Fibroblast of gingiva (primary cell): ENCODE data around the gene HRH3.
A peak's percentile ranks its signal among the peaks of the same experiment; 100 is the strongest.

Experiments
- DNase-seq: peaks from one replicate; pipeline ENCODE4 v3.0.0-alpha.2; 2011; ENCODE audit warnings: low read depth

The HRH3 gene

GRCh38 chr20:62219992-62220665 lies at the start of gene HRH3:
TSS of gene HRH3 (minus strand) at chr20:62220278. CDS start at chr20:62219970, 308 bp downstream.
- DNase-seq, result no peak

DNA sequence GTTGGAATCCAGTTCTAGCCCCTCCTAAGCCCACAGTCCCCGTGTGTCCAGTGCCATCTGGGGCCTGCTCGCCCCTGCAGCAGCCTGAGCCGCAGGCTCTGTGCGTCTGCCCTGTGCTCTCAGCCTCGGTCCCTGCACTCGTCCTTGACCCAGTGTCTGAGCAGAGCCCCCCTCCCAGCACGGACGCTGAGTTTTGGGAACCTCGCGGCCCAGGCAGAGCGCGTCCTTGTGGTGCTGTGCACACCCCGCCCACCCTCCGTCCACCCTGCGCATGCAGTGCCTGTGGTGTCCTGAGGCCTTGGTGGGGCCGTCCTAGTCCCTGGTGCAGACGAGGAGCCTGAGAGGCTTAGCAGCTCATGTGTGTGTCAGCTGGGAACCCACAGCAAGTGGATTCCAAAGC lies 49.8 kb upstream of the HRH3 start:
- DNase-seq, result no peak

- DNase-seq, result no peak
These were observed 49.3 kb upstream of the HRH3 start for GRCh38 chr20:62269378-62269777.

DNA sequence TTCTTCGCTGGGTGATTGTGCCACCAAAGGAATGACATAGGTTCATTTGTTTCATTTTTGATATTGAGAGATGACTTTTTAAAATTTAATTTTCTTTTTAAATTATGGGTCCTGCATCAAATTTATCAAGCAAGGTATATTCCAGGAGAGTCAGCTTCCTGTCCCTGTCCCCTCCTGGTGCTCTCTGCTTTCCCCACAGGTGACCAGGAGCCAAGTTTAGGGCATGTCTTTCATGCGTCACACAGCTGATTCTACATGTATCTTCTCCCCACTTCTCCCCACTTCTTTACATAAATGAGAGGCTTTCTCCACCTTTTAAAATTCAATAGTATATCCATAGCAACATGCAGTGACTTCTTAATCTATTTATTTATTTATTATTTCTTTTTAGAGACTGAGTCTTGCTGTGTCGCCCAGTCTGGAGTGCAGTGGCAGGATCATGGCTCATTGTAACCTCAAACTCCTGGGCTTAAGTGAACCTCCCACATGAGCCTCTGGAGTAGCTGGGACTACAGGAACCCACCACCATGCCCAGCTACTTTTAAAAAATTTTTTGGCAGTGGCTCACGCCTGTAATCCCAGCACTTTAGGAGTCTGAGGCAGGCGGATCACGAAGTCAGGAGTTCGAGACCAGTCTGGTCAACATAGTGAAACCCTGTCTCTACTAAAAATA lies 48.3 kb upstream of the HRH3 start:
- DNase-seq, result no peak

GRCh38 chr20:62267543-62267942 lies 47.5 kb upstream of the HRH3 start:
- no peak for DNase-seq

DNA sequence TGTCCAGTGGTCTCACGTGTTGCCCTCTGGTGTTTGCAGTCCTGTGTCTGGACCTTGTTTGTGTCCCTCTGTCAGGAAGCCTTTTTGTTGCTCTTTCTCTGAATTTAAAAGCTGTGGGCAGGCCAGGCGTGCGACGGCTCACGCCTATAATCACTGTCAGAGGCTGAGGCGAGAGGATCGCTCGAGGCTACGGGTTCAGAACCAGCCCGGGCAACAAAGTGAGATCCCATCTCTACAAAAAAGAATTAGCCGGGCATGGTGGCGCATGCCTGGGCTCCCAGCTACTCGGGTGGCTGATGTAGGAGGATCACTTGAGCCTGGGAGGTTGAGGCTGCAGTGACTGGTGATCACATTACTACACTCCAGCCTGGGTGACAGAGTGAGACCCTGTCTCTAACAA lies 46.8 kb upstream of the HRH3 start:
- DNase-seq, result no peak

GRCh38 chr20:62266340-62266739 lies 46.3 kb upstream of the HRH3 start:
- DNase-seq, result no peak

DNA sequence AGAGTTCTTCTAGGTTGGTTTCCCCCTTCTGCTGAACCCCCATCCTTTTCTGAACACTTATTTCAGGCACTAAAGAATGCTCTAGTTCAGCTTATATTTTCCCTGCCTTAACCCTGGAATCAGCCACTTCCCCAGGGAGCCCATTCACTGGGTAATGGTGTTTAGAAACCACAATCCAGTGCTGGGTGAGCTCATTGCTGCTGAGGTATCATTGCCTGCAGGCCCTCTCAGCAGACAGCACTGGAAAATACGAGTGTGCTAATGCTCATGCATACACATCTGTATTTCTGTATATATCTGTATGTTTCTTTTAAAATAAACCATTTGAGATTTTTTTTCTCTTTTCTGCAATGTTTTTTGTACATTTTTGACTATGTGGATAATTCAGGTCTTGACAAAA lies 45.3 kb upstream of the HRH3 start:
- no peak for DNase-seq

DNA sequence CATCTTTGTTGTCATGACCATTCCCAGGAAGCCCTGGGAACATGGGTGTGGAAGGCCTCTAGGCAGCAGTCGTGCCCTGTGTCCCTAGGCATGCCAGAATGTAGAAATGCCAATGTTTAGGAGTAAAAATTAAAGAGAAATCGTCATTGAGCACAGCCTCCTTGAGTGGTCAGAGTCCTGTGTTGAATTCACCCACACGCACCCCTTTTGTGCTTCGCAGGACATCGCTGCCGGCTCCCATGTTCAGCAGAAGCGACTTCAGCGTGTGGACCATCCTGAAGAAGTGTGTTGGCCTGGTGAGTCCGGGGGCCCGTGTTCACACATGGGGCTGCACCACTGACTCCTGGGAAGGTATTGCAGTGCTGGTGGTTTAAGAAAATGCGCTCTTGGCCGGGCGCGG lies 43.3 kb upstream of the HRH3 start:
- DNase-seq, result no peak

DNA sequence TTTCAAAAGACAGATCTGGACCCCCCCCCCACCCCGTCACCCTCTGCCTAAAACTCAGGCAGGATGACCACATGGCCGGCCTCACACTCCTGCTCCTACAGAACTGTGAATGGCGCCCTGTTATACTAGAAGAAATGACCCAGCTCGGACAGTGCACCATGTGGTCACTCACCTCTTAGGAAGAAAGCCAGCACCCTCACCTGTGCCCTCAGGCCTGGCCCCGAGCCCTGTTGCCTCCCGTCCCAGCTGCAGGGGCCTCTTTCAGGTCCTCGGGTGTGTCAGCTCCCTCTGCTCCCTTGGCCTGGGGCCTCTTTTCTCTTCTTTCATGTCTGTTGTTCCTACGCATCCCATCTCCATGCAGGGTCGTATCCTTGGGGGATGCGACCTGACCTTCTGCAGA lies 42.0 kb upstream of the HRH3 start:
- no peak for DNase-seq

GRCh38 chr20:62259294-62259565 lies 39.2 kb upstream of the HRH3 start:
- no peak for DNase-seq

DNA sequence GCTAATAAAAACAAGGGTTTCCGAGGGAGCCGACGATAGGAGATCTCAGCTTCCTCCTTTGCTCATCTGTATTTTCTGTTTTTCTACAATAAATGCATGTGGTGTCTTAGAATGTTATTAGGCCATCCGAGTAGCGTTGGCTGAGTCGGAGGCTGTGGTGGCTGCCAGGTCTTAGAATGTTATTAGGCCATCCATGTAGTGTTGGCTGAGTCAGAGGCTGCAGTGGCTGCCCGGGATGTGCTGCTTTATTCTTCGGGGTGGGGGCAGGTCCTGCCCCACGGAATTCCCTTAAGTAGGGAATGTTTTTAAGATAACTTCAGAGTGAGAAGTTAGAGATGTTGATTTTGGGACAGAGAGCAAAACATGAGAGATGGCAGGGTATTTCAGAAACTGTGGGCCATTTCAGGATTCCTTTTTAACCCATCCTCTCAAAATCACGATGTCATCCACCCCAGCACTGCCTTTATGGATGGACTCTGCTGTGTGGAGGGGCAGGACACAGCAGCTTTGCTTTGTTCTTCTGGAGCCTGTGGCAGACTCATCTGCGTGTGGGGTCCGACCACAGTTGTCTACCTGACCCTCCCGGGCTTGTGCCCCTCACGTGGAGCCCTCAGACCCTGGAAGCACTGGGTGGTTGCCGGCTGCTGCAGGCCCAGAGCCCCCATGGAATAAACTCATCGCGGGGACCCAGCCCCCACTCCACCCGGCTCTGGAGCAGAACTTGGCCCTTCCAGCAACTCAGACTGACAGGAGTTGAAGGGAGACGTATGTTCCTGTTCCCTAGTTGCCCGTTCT lies 38.6 kb upstream of the HRH3 start:
- peak; percentile 81 for DNase-seq

GRCh38 chr20:62255976-62256375 lies 35.9 kb upstream of the HRH3 start:
- DNase-seq, result no peak

DNA sequence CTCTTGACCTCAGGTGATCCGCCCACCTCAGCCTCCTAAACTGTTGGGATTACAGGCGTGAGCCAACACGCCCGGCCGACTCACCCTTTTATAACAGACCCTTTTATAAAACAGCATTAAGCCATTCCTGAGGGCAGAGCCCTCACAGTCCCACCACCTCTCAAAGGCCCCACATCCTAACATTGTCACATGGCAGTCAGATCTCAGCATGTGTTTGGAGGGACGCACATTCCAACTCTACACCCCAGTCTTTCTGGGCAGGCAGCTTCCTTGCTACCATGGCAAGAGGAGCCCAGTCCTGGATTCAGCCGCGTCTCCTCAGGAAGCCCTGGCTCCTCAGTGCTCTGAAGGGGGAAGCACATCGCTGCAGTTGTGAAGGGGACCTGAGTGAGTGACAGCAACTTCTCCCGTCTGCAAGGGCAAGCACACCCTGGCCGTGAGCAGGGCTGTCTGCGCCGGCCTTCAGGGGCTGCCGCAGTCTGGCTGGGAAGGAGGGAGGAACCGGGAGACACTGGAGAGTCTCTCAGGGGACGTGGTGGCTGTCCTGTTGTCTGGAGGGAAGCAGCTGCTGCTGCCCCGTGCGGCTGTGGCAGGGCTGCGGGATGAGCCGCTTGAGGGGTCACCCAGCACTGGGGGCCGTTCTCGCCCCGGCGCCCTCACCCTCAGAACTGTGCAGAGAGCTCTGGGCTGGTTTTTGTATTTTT lies 34.1 kb upstream of the HRH3 start:
- no peak for DNase-seq

- DNase-seq, result no peak
These were observed 33.3 kb upstream of the HRH3 start for GRCh38 chr20:62253398-62253797.

DNA sequence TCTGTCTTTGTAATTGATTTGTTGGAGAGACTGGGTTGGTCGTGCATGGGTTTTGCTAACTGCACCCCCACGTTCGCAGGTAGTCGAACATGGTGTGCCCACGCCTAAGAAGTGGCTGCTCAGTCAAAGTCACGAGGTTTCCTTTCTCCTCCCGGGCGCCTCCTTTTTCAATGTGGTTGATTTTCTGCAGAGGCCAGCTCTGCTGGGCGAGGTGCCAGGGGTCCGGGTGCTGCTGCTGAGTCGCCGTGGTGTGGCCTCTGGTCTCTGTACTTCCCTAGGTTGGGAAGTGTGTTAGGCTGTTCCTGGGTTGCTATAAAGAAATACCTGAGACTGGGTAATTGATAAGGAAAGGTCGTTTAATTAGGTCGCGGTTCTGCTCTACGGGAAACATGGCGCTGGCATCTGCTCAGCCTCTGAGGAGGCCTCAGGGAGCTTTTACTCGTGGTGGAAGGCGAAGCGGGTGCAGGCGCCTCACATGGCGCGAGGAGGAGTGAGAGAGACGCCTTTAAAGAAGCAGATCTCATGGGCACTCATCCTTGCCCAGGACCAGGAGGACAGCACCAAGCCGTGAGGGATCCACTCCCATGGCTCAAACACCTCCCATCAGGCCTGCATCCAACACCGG lies 32.4 kb upstream of the HRH3 start:
- DNase-seq, result no peak

GRCh38 chr20:62248890-62249560 lies 28.9 kb upstream of the HRH3 start:
- DNase-seq, result no peak

DNA sequence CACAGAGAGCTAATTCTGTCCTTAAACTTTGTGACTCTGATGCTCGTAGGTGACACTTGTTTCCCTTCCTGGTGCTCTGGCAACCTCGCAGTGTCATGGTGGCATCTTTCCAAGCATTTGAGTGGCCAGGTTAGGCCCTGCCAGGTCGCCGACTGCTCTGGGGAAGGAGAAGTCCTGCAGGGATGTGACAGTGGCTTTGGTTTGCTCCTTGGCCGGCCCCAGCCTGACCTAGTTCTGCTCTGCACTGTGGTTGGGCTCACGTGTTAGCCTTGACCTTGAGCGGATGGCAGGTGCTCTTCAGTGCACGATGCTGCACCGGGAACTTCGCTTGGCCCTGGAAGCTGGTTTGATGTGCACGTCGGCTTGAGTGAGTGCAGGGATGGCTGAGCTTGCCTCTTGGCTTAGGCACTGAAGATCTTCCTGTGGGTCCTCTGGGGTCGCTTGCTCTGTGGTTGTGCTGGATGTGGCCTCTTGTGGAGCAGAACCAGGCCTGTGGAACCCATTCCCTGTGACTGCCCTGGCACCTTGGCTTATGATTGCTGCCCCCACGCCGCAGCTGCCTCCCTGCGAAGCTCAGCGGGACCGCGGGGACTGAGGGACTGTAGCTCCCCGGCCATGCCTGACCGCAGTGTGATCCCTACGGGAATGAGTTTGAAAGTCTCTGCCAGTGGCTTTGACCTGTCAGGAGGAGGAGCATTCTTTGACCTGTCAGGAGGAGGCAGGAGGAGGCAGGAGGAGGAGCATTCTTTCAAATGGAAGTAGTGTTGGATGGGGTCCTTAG lies 27.0 kb upstream of the HRH3 start:
- DNase-seq, result no peak

DNA sequence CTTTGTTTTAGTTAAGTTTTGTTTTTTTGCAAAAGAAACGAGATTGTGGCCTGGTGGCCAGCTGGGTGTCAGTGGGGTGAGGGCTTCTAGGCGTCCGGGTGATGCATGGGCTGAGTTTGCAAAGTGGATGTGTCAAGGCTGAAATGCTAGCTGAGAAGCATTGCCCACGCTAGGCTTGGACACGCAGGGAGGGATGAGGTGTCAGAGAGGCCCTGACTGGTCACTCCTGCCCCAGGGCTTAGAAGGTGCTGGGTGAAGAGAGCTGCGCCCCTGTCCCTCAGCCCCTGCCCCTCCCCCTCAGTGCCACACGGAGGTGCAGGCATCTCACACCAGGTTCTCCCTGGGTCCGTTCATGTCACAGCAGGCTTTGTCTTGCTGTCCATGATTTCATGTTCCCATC lies 26.4 kb upstream of the HRH3 start:
- no peak for DNase-seq

- DNase-seq, result no peak
These were observed 25.8 kb upstream of the HRH3 start for GRCh38 chr20:62245911-62246280.

GRCh38 chr20:62244644-62245108 lies 24.6 kb upstream of the HRH3 start:
- no peak for DNase-seq
